Cardiac fibroblast (primary cell): ENCODE results near the gene VAT1.

Experiments used
- DNase-seq, 2 donors: peaks; one replicate each; pipeline versions ENCODE4 v3.0.0 to v3.0.0-alpha.2; 2010; ENCODE audit warnings: low read depth in 2 of 2
- H3K4me3 ChIP-seq, 2 donors: replicated peaks in 1 of 2; 1 replicate in 1 of 2; 2 replicates in 1 of 2; pipeline ENCODE4 v1.5.1; 2011; ENCODE audit warnings: low read depth in 2 of 2, low read length in 2 of 2, mild to moderate bottlenecking in 2 of 2, moderate library complexity in 1 of 2
- TF ChIP-seq, protein P1 (sequence below): IDR thresholded peaks from one replicate; pipeline ENCODE4 v1.5.1; 2011; ENCODE audit warnings: low read depth, mild to moderate bottlenecking, low read length, inconsistent platforms

VAT1 gene

GRCh38 chr17:43027091-43028032, 5.2 kb upstream of the VAT1 start:
- TF ChIP-seq, protein P1, sequence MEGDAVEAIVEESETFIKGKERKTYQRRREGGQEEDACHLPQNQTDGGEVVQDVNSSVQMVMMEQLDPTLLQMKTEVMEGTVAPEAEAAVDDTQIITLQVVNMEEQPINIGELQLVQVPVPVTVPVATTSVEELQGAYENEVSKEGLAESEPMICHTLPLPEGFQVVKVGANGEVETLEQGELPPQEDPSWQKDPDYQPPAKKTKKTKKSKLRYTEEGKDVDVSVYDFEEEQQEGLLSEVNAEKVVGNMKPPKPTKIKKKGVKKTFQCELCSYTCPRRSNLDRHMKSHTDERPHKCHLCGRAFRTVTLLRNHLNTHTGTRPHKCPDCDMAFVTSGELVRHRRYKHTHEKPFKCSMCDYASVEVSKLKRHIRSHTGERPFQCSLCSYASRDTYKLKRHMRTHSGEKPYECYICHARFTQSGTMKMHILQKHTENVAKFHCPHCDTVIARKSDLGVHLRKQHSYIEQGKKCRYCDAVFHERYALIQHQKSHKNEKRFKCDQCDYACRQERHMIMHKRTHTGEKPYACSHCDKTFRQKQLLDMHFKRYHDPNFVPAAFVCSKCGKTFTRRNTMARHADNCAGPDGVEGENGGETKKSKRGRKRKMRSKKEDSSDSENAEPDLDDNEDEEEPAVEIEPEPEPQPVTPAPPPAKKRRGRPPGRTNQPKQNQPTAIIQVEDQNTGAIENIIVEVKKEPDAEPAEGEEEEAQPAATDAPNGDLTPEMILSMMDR: no peak
- DNase-seq: no peak
- no peak overlapping the region for H3K4me3 ChIP-seq

DNA sequence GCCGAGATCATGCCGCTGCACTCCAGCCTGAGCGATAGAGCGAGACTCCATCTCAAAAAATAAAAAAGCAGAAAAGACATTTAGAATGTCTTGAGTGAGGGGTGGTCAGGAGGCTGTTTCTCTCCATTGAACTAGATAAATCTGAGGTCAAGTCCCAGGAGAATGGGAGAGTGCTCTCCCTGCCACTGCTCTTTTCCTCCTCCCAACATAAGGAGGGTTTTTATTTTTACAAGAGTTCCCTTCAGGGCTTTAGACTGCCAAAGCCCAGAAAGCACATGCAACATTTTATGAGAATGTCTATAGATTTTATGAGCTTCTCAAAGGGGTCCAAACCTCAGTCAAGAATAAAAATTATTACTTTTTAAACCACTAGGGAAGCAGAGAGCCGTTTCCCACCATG, 4.4 kb upstream of the VAT1 start:
- DNase-seq: no peak
- TF ChIP-seq, protein P1: no peak
- H3K4me3 ChIP-seq: no peak overlapping the region

DNA sequence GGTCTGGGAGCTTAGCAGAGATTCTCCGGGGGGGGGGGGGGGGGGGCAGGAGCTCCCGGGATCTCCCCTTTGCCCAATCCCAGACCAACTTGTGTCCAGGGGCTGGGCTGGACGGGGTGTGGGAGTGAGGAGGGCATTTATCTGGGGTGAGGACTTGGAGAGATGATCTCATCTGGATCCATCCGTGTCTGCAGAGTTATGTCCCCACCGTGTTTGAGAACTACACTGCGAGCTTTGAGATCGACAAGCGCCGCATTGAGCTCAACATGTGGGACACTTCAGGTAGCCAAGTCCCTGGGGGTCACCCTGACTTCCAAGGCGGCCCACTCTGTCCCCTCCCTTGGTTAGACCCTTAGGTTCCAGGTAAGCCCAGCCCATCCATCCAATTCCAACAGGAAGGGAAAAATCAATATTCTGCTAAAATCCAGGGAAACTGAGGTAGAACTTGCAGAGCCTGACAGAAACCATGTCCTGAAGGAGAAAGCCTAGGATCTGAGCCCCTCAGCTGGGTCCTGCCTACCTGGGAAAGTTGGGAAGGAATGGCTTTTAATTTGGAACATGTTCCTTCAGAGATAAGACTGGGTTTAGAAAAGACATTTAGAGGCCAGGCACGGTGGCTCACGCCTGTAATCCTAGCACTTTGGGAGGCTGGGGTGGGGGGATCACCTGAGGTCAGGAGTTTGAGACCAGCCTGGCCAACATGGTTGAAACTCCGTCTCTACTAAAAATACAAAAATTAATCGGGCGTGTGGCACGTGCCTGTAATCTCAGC, 3.8 kb upstream of the VAT1 start:
- TF ChIP-seq, protein P1: no peak
- no peak for DNase-seq
- H3K4me3 ChIP-seq: no peak overlapping the region

DNA sequence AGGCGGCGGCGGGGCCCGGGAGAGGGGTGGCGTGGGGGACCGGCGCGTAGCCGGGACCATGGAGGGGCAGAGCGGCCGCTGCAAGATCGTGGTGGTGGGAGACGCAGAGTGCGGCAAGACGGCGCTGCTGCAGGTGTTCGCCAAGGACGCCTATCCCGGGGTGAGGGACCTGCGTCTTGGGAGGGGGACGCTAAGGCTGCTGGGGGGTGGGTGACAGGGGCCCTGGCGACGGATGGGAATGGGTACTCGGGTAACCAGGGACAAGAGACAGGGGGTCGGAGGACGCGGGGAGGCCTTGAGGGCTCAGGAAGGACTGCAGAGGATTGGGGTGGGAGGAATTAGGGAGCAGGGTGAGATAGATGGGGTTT, 3.1 kb upstream of the VAT1 start:
- no peak for DNase-seq
- peak overlapping the region; percentile 38 to 46 for H3K4me3 ChIP-seq
- TF ChIP-seq, protein P1: no peak

DNA sequence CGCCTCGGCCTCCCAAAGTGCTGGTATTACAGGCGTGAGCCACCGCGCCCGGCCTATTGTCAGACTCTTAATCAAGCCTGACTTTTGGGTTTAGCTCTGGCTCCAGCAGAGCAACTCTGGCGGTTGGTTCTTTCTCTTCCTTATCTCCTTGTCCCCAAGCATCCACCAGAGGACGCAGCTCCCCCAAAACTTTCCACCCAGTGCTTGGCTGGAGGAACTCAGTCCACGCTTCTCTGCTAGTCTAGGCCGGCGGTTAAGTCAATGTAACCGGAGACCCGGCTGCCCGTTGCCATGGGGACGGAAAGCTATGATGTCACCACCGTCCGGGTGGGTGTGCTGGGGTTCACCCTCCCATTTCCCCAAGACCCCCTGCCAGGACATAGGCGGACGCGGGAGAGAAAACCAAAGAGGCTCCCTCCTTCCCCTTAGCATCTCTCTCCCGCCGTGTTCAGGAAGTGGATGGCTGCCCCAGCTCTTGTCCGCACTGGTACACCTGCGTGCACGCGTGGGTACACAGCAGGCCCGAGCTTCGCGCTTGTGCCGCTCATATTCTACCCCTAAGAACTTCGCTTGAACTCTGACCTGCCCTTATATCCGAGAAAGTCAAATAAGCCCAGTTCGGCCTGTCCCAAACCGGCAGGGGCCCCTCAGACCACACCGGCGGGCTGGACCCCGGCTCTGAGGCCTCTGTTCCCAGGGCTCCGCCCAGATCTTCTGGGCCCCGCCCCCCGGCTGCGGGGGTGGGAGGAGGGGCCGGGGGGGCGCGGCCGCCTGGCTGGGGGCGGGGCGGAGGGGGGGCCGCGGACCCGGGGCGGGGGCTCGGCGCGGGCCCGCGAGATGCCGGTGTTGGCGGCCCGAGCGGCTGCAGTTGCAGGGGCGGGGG, 2.5 kb upstream of the VAT1 start, which contains the start of gene RND2:
RND2 (plus strand) TSS at position 825 of the 883 bp plus-strand sequence. CDS start 117 bp downstream, outside the sequence.
- peak within 1 kb of the TSS; percentile 55 to 61 for H3K4me3 ChIP-seq
- TF ChIP-seq, protein P1: peak; percentile 88

More for the DNA sequence above, 2.5 kb upstream of the VAT1 start, which contains the start of gene RND2:
- peak; percentile 96 for DNase-seq
